ENCODE data around the gene CATSPER3. TPM values are rescaled to one million over a fixed set of nuclear protein-coding genes. Genes with fewer than 3 reads are reported as not detected.

Gene CATSPER3
- total RNA-seq, 1 experiment from 2014 or later = 0.50 TPM

- Histone ChIP-seq H3K27ac (ENCODE audit: insufficient read length, low read depth, low read length) (no peak overlapping the region), H2AK5ac (ENCODE audit: insufficient read length, low read length) (no peak overlapping the region), H3K23me2 (ENCODE audit: insufficient read length, low read depth, low read length, poor library complexity, severe bottlenecking) (peaks cover 6% of the 10 kb centered on the region), H4K8ac (replicated peaks; ENCODE audit: insufficient read length, low read depth, low read length) (no peak overlapping the region), H3K18ac (ENCODE audit: insufficient read length, low read depth, low read length) (peak overlapping the region; percentile 28), H2AFZ (ENCODE audit: low read length) (no peak overlapping the region), H2BK12ac (ENCODE audit: insufficient read length, low read depth, low read length) (no peak overlapping the region), H2BK20ac (ENCODE audit: low read depth, low read length, poor library complexity, severe bottlenecking) (no peak overlapping the region), H3K14ac (ENCODE audit: insufficient read depth, low read length) (peak overlapping the region; percentile 39; the same call in 1 of the 2 replicates), H3K4me2 (ENCODE audit: insufficient read depth, insufficient read length, low read length) (peak overlapping the region; percentile 47), H3K56ac (ENCODE audit: insufficient read length, low read depth, low read length) (no peak overlapping the region), H3K4me1 (ENCODE audit: insufficient read depth, low read length) (no peaks in the 10 kb centered on the region), H3K4ac (ENCODE audit: low read depth, low read length) (no peak overlapping the region), H4K20me1 (ENCODE audit: control insufficient read depth, insufficient read depth, insufficient read length) (no peaks in the 10 kb centered on the region), H4K5ac (ENCODE audit: insufficient read length, low read depth, low read length) (no peak overlapping the region), H3T11ph (ENCODE audit: low read length) (no peak overlapping the region), H3K27me3 (ENCODE audit: insufficient read depth, low read length) (peaks cover 96% of the 10 kb centered on the region), H3K79me2 (ENCODE audit: insufficient read depth, low read length) (no peaks in the 10 kb centered on the region), H3K9ac (ENCODE audit: extremely low read depth, insufficient read length, low read length) (no peak overlapping the region), H4K91ac (ENCODE audit: insufficient read length, low read depth, low read length) (no peak overlapping the region), H3K9me3 (ENCODE audit: control insufficient read depth, low read depth, low read length) (no peaks in the 10 kb centered on the region), H3K79me1 (ENCODE audit: insufficient read depth, low read depth, low read length, poor library complexity, severe bottlenecking) (no peaks in the 10 kb centered on the region), H2BK15ac (ENCODE audit: low read depth, low read length) (no peak overlapping the region), H2BK120ac (ENCODE audit: low read depth, low read length, poor library complexity, severe bottlenecking) (no peak overlapping the region), H2BK5ac (ENCODE audit: insufficient read length, low read length) (no peak overlapping the region), H3K23ac (ENCODE audit: insufficient read length, low read depth, low read length) (no peak overlapping the region)
- Mint-ChIP-seq H3K27me3 (ENCODE audit: low read depth) (peaks cover 98% of the 10 kb centered on the region), H3K4me1 (peaks cover 6 to 14% of the 10 kb centered on the region in 2 experiments), H3K36me3 (ENCODE audit: insufficient read depth in 1 of 3, low read depth in 3 of 3) (no peaks in the 10 kb centered on the region; a peak in 1 of 7 replicates), H3K27ac (no peak overlapping the region), H3K4me3 (peak overlapping the region in 1 of 2 experiments; percentile 65; a peak in 1 of 5 replicates), H3K9me3 (peaks cover 0 to 5% of the 10 kb centered on the region in 2 experiments; a peak in 3 of 5 replicates)
- no CpG with 5 or more reads among the region's 87 CpGs for WGBS (ENCODE audit: extremely low coverage, insufficient read length, low lambda C conversion rate)
- no peak for DNase-seq
- TF ChIP-seq CTCF (conservative IDR thresholded peaks at IDR 0.05) = no peak
These were observed 71.7 kb downstream of the CATSPER3 start for GRCh38 chr5:135039271-135040033.

Data from H9 (cell line).